K562 (cell line): ENCODE data around the gene TBX6. TPM values are rescaled to one million over a fixed set of nuclear protein-coding genes. Genes with fewer than 3 reads are reported as not detected.

Experiments
- ATF3 ChIP-seq, 2 experiments: fragments of 450-650 bp in 1 of 2; sonication (generic) in 1 of 2; formaldehyde crosslinking in 1 of 2; IDR thresholded peaks in 1 of 2; conservative IDR thresholded peaks in 1 of 2; 2 replicates each; pipeline versions ENCODE4 v1.6.1 to v1.8.1; 2016 to 2023; ENCODE audit warnings: mild to moderate bottlenecking in 2 of 2, moderate library complexity in 2 of 2, inconsistent platforms in 1 of 2, missing genetic modification reagents in 1 of 2
- COPS2 ChIP-seq: fragments of 450-650 bp; conservative IDR thresholded peaks from 2 replicates; pipeline ENCODE4 v1.6.1; 2016; ENCODE audit warnings: mild to moderate bottlenecking, moderate library complexity
- DDX20 ChIP-seq: fragments of 450-650 bp; IDR thresholded peaks from 2 replicates; pipeline ENCODE4 v1.6.1; 2016; ENCODE audit warnings: missing genetic modification characterization, low read depth, mild to moderate bottlenecking, missing compliant biosample characterization, moderate library complexity
- E2F4 ChIP-seq: sonication (generic); formaldehyde crosslinking; IDR thresholded peaks from 2 replicates; pipeline ENCODE4 v1.8.0; 2022; ENCODE audit warnings: mild to moderate bottlenecking, low read depth, missing genetic modification reagents
- EP300 ChIP-seq: IDR thresholded peaks from 2 replicates; pipeline ENCODE4 v1.6.1; 2012; ENCODE audit warnings: low read length, improper control_type of control experiment
- ERF ChIP-seq: fragments of 450-650 bp; formaldehyde crosslinking; IDR thresholded peaks from 2 replicates; pipeline ENCODE4 v1.4.0; 2020; ENCODE audit warnings: mild to moderate bottlenecking, mixed read lengths
- FOXP4 ChIP-seq: sonication (generic); formaldehyde crosslinking; IDR thresholded peaks from 2 replicates; pipeline ENCODE4 v1.8.0; 2022; ENCODE audit warnings: mild to moderate bottlenecking, missing genetic modification reagents, borderline replicate concordance
- KDM2B ChIP-seq: fragments of 250-450 bp; sonication (Bioruptor Pico); IDR thresholded peaks from 2 replicates; pipeline ENCODE4 v1.8.0; 2021; ENCODE audit warnings: mild to moderate bottlenecking, moderate library complexity
- KDM4B ChIP-seq, 2 experiments: fragments of 450-650 bp in 1 of 2; sonication (generic) in 1 of 2; IDR thresholded peaks; 2 replicates each; pipeline ENCODE4 v1.6.1; 2016 to 2017; ENCODE audit warnings: borderline replicate concordance in 2 of 2, antibody characterized with exemption in 1 of 2, low read depth in 1 of 2, mild to moderate bottlenecking in 1 of 2
- LARP7 ChIP-seq: fragments of 450-650 bp; IDR thresholded peaks from 2 replicates; pipeline ENCODE4 v1.6.1; 2016
- NEUROD1 ChIP-seq: fragments of 150-350 bp; IDR thresholded peaks from 2 replicates; pipeline ENCODE4 v1.6.1; 2014; ENCODE audit warnings: borderline replicate concordance, low read length, low read depth; ENCODE audit not compliant: partially characterized antibody
- NR1H2 ChIP-seq: sonication (generic); formaldehyde crosslinking; IDR thresholded peaks from 2 replicates; pipeline ENCODE4 v1.4.0; 2020; ENCODE audit warnings: mild to moderate bottlenecking, missing genetic modification reagents
- POLR2AphosphoS2 ChIP-seq: IDR thresholded peaks from 2 replicates; pipeline ENCODE4 v1.6.1; 2012; ENCODE audit warnings: low read length, improper control_type of control experiment
- RCOR1 ChIP-seq, 2 experiments: IDR thresholded peaks; 2 replicates each; pipeline ENCODE4 v1.6.1; 2012; ENCODE audit warnings: low read depth in 2 of 2, low read length in 2 of 2, borderline replicate concordance in 1 of 2, improper control_type of control experiment in 1 of 2
- SMARCA4 ChIP-seq: fragments of 450-650 bp; IDR thresholded peaks from 2 replicates; pipeline ENCODE4 v1.6.1; 2016
- TAF15 ChIP-seq: fragments of 200-400 bp; formaldehyde crosslinking; IDR thresholded peaks from 2 replicates; pipeline ENCODE4 v1.6.1; 2017; ENCODE audit warnings: mild to moderate bottlenecking, low read depth, low read length, moderate library complexity
- ZBTB7A ChIP-seq: IDR thresholded peaks from 2 replicates; pipeline ENCODE4 v1.6.1; 2011; ENCODE audit warnings: low read depth, mild to moderate bottlenecking, low read length, moderate library complexity, borderline replicate concordance; ENCODE audit not compliant: control insufficient read depth
- ZHX1 ChIP-seq: fragments of 150-350 bp; conservative IDR thresholded peaks from 2 replicates; pipeline ENCODE4 v1.6.1; 2014; ENCODE audit warnings: low read length
- ZKSCAN1 ChIP-seq: fragments of 150-350 bp; IDR thresholded peaks from 2 replicates; pipeline ENCODE4 v1.6.1; 2016; ENCODE audit warnings: low read depth, low read length
- ZNF140 ChIP-seq: fragments of 250-450 bp; sonication (Bioruptor Pico); IDR thresholded peaks from 2 replicates; pipeline ENCODE4 v1.8.0; 2021; ENCODE audit warnings: moderate library complexity, mild to moderate bottlenecking, inconsistent platforms
- polyA plus RNA-seq, 8 experiments: library from polyadenylated mRNA; depleted of rRNA in 4 of 8; stranded (reverse) in 5 of 8; unstranded in 3 of 8; fragments of >200 nt; fragmentation: Nextera tagmentation in 2 of 8; fragmentation: Illumina TruSeq in 1 of 8; extraction: Ambion mirVana in 2 of 8; extraction: Trizol in 1 of 8; gene quantifications; 2 replicates each; pipeline versions ENCODE4 v1.2.1 to v1.2.3, GENCODE V29; 2011 to 2014; ENCODE audit warnings: inconsistent platforms in 1 of 8, missing spikeins in 1 of 8
- total RNA-seq, 7 experiments: library from RNA; depleted of rRNA in 6 of 7; stranded (reverse); fragments of >200 nt in 6 of 7; fragmentation: Illumina TruSeq in 2 of 7; extraction: Trizol in 2 of 7; gene quantifications; 2 replicates each; pipeline versions ENCODE4 v1.2.1 to v1.2.3, GENCODE V29; 2011 to 2021; ENCODE audit warnings: low replicate concordance in 1 of 7
- TF ChIP-seq, protein P1 (sequence below): sonication (generic); formaldehyde crosslinking; IDR thresholded peaks from 2 replicates; pipeline ENCODE4 v1.9.0; 2022; ENCODE audit warnings: mild to moderate bottlenecking, missing genetic modification reagents

The TBX6 gene
- total and polyA plus RNA-seq, 9 of the 15 experiments (the other 6 are each of a cell fraction or from before 2014, with no cell fraction given) = 0.07 to 0.58 (median 0.11) TPM; not detected in 2

GRCh38 chr16:30060836-30061554 lies 30.7 kb downstream of the TBX6 start (continued):
- TF ChIP-seq, protein P1, sequence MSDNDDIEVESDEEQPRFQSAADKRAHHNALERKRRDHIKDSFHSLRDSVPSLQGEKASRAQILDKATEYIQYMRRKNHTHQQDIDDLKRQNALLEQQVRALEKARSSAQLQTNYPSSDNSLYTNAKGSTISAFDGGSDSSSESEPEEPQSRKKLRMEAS (CRISPR knock-in tag) = no peak
- TF ChIP-seq KDM4B (IDR thresholded peaks at IDR 0.05; ENCODE audit: borderline replicate concordance in 2 of 2, low read depth in 1 of 2) (no peak), RCOR1 (IDR thresholded peaks at IDR 0.05; ENCODE audit: borderline replicate concordance in 1 of 2, low read depth in 2 of 2, low read length in 2 of 2) (peak; percentile 19 to 90; a peak in 2 of 4 replicates), NR1H2 (no peak), TAF15 (no peak), ZKSCAN1 (no peak), EP300 (no peak), ZBTB7A (0 out of 2 replicates have a peak, but pooled peaks have one; percentile 42), POLR2AphosphoS2 (no peak), ZNF140 (CRISPR knock-in tag) (no peak), KDM2B (CRISPR knock-in tag) (no peak), ERF (CRISPR knock-in tag) (no peak), E2F4 (CRISPR knock-in tag) (no peak), NEUROD1 (no peak), DDX20 (no peak), SMARCA4 (0 out of 2 replicates have a peak, but pooled peaks have one; percentile 18), ZHX1 (no peak), COPS2 (no peak), ATF3 (IDR thresholded peaks at IDR 0.05) (no peak), ATF3 (CRISPR knock-in tag; conservative IDR thresholded peaks at IDR 0.05) (no peak), FOXP4 (CRISPR knock-in tag) (no peak), LARP7 (no peak)
